ENCODE measurements around the gene GH2. TPM values are rescaled to one million over a fixed set of nuclear protein-coding genes. Genes with fewer than 3 reads are reported as not detected.
A peak's percentile ranks its signal among the peaks of the same experiment; 100 is the strongest.

The GH2 gene
- total and polyA plus RNA-seq, 2 donors (not counting 3 experiments of a cell fraction or from before 2014, with no cell fraction given) = not detected

DNA sequence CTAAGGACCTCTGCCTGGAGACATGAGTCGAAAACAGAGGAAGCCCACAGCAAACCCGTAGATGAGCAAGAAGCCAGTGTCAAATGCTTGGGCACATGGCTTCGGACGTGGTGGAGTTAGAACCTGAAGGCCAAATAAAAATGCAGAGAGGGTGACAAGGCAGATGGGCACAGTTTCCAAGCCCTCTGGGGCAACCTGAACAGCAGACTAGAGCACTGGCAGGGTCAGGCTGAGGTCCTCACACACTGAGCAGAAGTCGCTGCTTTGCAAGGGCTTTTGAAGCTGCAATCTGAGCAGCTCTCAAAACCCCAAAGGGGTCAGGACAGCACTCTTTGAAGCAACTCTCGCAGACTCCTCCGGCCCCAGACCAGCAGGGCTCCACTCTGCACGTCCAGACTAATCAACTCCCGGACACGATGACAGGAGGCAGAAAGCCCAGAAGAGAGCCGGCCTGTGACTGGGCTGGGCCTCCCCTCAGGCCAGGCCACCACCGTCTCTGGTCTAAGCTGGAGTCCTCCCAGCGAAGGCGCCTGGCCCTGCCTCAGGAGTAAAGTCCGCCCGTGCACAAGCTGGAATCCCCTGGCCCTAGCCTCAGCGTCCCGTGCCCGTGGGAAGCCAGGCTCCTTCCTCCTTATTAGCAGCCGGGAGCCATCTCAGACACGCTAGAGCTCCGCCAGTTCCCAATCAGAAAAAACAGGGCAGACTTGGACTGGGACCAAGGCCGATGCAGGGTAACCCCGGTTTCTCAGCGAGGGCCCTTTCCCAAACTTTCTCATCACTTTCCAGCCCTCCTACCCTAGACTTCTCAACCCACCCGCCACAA is 40.2 kb downstream of the GH2 start:
- dilution Hi-C loops (cut with MboI; ENCODE audit: extremely low pct_ligation_motif_present, low sequenced_read_pairs) (no loop called here), intact Hi-C loops (cut with micrococcal nuclease) (loop anchor here (1.0 kb wide), 1 partner anchor 14 kb away; the partner anchor contains the start of genes FTSJ3 and PSMC5)
- Histone ChIP-seq H3K27ac (ENCODE audit: insufficient read depth, low read depth, low read length) (peak overlapping the region; percentile 38), H3K9me3 (replicated peaks; ENCODE audit: control insufficient read depth, insufficient read depth, low read length) (no peaks in the 10 kb centered on the region), H3K9me1 (replicated peaks; ENCODE audit: control insufficient read depth, extremely low read depth, insufficient read depth, low read length) (no peaks in the 10 kb centered on the region), H4K20me1 (replicated peaks; ENCODE audit: control insufficient read depth, extremely low read depth, insufficient read depth, low read length) (no peaks in the 10 kb centered on the region), H3K79me2 (ENCODE audit: control insufficient read depth, insufficient read depth, low read length) (peaks cover 43% of the 10 kb centered on the region), H3K27me3 (ENCODE audit: control insufficient read depth in 2 of 2, insufficient read depth in 2 of 2, low read length in 2 of 2) (no peaks in the 10 kb centered on the region), H2AFZ (ENCODE audit: low read depth, low read length) (peak overlapping the region; percentile 70), H3K4me3 (replicated peaks in 1 of 3; ENCODE audit: insufficient read depth in 1 of 3, low read depth in 1 of 3, low read length in 3 of 3) (peak overlapping the region; percentile 56 to 86 (median 77)), H3K4me2 (ENCODE audit: insufficient read depth, low read length) (peak overlapping the region; percentile 84), H3K36me3 (ENCODE audit: control insufficient read depth in 2 of 2, extremely low read depth in 1 of 2, insufficient read depth in 2 of 2, low read length in 2 of 2) (no peaks in the 10 kb centered on the region), H3K9ac (replicated peaks; ENCODE audit: extremely low read depth, insufficient read depth, low read length) (peak overlapping the region; percentile 75), H3K4me1 (ENCODE audit: control insufficient read depth, extremely low read depth, insufficient read depth, low read length) (peaks cover 24% of the 10 kb centered on the region)
- CTCF ChIA-PET = interaction anchor here (0.6 to 1.2 kb wide), 6 partner anchors 8 to 25 kb away, joined by 3 to 4 read pairs (median 3); partner anchors contain the start of gene PSMC5
- DNase-seq (ENCODE audit: low read depth, low spot score) (peak; percentile 56), FAIRE-seq (peak; percentile 79)
- BruUV-seq (replicated peaks) = no TSS peak
- POLR2A ChIA-PET = no interaction called here
- no peak for TF ChIP-seq POLR2A (IDR thresholded peaks at IDR 0.05; ENCODE audit: low read depth, low read length)
- TF ChIP-seq MAX (IDR thresholded peaks at IDR 0.05; ENCODE audit: insufficient read depth, insufficient read length) = no peak
- TF ChIP-seq JUN (IDR thresholded peaks at IDR 0.05; ENCODE audit: borderline replicate concordance, insufficient read depth, insufficient read length, low read depth) = no peak
- TF ChIP-seq EZH2 (IDR thresholded peaks at IDR 0.05; ENCODE audit: borderline replicate concordance, low read depth, low read length, severe bottlenecking) = no peak
- TF ChIP-seq FOS (IDR thresholded peaks at IDR 0.05; ENCODE audit: borderline replicate concordance, insufficient read depth, low read length) = no peak
- no peak for TF ChIP-seq POLR2AphosphoS5 (IDR thresholded peaks at IDR 0.05; ENCODE audit: insufficient read depth, low read depth, low read length)
- no peak for TF ChIP-seq GATA2 (IDR thresholded peaks at IDR 0.05; ENCODE audit: insufficient read depth, insufficient read length, low read depth, low read length)
- TF ChIP-seq CTCF (IDR thresholded peaks at IDR 0.05; ENCODE audit: extremely low read depth in 1 of 2, insufficient read depth in 1 of 2, low read depth in 1 of 2, low read length in 2 of 2) = no peak
- TF ChIP-seq MYC (IDR thresholded peaks at IDR 0.05; ENCODE audit: low read depth, low read length) = no peak
